Stomach (tissue), 4 donors: ENCODE results near the gene SND1.

Experiments
- EP300 ChIP-seq: sonication (generic); formaldehyde crosslinking; IDR thresholded peaks from one replicate; pipeline ENCODE4 v1.6.1; 2017; ENCODE audit warnings: antibody characterized with exemption
- POLR2A ChIP-seq, 4 donors: fragments of 450-650 bp; IDR thresholded peaks; one replicate each; pipeline ENCODE4 v1.6.1; 2016; ENCODE audit warnings: antibody characterized with exemption in 4 of 4, control low read depth in 2 of 4, mild to moderate bottlenecking in 1 of 4, moderate library complexity in 1 of 4
- POLR2AphosphoS5 ChIP-seq, 3 donors: sonication (generic); formaldehyde crosslinking; IDR thresholded peaks; one replicate each; pipeline ENCODE4 v1.6.1; 2016; ENCODE audit warnings: antibody characterized with exemption in 3 of 3
- TF ChIP-seq, protein P1 (sequence below), 7 experiments: fragments of 450-650 bp in 4 of 7; fragments of 200-600 bp in 3 of 7; sonication (generic) in 3 of 7; IDR thresholded peaks; one replicate each; pipeline ENCODE4 v1.5.1; 2016 to 2019; ENCODE audit warnings: antibody characterized with exemption in 7 of 7, control low read depth in 2 of 7, mild to moderate bottlenecking in 1 of 7

DNA sequence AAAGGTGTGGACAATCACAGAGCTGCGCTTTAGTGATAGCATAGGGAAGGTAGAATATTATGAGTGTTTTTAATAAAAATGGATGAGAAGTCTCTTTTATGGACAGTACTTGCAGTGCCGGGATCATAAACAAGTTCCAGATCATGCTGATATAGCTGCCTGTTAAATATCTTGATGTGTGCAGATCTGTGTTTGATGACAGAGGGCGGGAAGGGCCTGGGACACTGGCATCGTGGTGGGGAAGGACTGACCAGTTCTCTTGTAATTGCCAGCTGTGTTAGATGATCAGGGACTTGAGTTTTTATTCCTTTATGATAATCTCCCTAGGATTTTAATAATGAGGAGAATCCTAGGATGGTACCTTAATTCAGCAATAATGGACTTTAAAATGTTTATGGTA lies 14.6 kb downstream of the SND1 start:
- TF ChIP-seq, protein P1, sequence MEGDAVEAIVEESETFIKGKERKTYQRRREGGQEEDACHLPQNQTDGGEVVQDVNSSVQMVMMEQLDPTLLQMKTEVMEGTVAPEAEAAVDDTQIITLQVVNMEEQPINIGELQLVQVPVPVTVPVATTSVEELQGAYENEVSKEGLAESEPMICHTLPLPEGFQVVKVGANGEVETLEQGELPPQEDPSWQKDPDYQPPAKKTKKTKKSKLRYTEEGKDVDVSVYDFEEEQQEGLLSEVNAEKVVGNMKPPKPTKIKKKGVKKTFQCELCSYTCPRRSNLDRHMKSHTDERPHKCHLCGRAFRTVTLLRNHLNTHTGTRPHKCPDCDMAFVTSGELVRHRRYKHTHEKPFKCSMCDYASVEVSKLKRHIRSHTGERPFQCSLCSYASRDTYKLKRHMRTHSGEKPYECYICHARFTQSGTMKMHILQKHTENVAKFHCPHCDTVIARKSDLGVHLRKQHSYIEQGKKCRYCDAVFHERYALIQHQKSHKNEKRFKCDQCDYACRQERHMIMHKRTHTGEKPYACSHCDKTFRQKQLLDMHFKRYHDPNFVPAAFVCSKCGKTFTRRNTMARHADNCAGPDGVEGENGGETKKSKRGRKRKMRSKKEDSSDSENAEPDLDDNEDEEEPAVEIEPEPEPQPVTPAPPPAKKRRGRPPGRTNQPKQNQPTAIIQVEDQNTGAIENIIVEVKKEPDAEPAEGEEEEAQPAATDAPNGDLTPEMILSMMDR (IDR thresholded peaks at IDR 0.05): no peak
- TF ChIP-seq POLR2A (IDR thresholded peaks at IDR 0.05) (no peak), EP300 (no peak), POLR2AphosphoS5 (IDR thresholded peaks at IDR 0.05) (no peak)
